WTC11 (cell line): ENCODE results near the gene SVOPL.

Experiments used
- ATF1 ChIP-seq: sonication (generic); formaldehyde crosslinking; IDR thresholded peaks from 2 replicates; pipeline ENCODE4 v1.8.1; 2023; ENCODE audit warnings: mild to moderate bottlenecking, moderate library complexity, missing genetic modification reagents
- CBFB ChIP-seq: sonication (generic); formaldehyde crosslinking; IDR thresholded peaks from 2 replicates; pipeline ENCODE4 v1.8.1; 2022; ENCODE audit warnings: mild to moderate bottlenecking, low read depth, missing genetic modification reagents
- CREM ChIP-seq: sonication (generic); formaldehyde crosslinking; IDR thresholded peaks from 2 replicates; pipeline ENCODE4 v1.8.1; 2022; ENCODE audit warnings: mild to moderate bottlenecking, missing genetic modification reagents, moderate library complexity
- FOXK1 ChIP-seq: sonication (generic); formaldehyde crosslinking; IDR thresholded peaks from 2 replicates; pipeline ENCODE4 v1.8.0; 2022; ENCODE audit warnings: mild to moderate bottlenecking, moderate library complexity, missing genetic modification reagents
- JUN ChIP-seq: sonication (generic); formaldehyde crosslinking; IDR thresholded peaks from 2 replicates; pipeline ENCODE4 v1.8.0; 2023; ENCODE audit warnings: mild to moderate bottlenecking, missing genetic modification reagents
- NFYB ChIP-seq: sonication (generic); formaldehyde crosslinking; conservative IDR thresholded peaks from 2 replicates; pipeline ENCODE4 v1.8.0; 2022; ENCODE audit warnings: low read depth, missing genetic modification reagents
- NR2C2 ChIP-seq: sonication (generic); formaldehyde crosslinking; IDR thresholded peaks from 2 replicates; pipeline ENCODE4 v1.8.0; 2022; ENCODE audit warnings: mild to moderate bottlenecking, missing genetic modification reagents
- PRDM15 ChIP-seq: sonication (generic); formaldehyde crosslinking; IDR thresholded peaks from 2 replicates; pipeline ENCODE4 v1.8.0; 2022; ENCODE audit warnings: missing genetic modification reagents
- TCF7 ChIP-seq: sonication (generic); formaldehyde crosslinking; IDR thresholded peaks from 2 replicates; pipeline ENCODE4 v1.8.0; 2022; ENCODE audit warnings: mild to moderate bottlenecking, low read depth, missing genetic modification reagents, moderate library complexity
- TF ChIP-seq, protein P1 (sequence below): fragments of 200-600 bp; IDR thresholded peaks from 2 replicates; pipeline ENCODE4 v1.8.0; 2022; ENCODE audit warnings: antibody characterized with exemption
- TF ChIP-seq, protein P2 (sequence below): sonication (generic); formaldehyde crosslinking; IDR thresholded peaks from 2 replicates; pipeline ENCODE4 v1.8.0; 2022; ENCODE audit warnings: mild to moderate bottlenecking, missing genetic modification reagents

DNA sequence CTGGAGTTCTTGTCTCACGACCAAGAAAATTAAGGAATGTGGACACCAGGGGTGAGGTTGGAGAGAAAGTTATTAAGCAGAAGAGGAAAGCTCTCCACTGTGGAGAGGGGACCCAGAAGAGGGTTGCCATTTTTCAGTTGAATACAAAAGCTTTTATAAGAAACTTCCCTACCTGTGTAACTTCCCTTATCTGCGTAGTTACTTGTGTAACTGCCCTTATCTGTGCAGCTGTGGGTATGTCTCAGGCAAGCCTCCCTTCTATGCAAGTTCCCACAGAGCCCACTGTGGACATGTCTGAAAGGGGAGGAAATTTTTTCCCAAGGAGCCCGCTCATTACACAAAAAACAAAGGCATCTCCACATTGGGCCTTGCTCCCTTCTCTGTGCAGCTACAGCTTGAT lies 94.9 kb downstream of the SVOPL start:
- TF ChIP-seq NFYB (CRISPR knock-in tag): no peak
- TF ChIP-seq, protein P1, sequence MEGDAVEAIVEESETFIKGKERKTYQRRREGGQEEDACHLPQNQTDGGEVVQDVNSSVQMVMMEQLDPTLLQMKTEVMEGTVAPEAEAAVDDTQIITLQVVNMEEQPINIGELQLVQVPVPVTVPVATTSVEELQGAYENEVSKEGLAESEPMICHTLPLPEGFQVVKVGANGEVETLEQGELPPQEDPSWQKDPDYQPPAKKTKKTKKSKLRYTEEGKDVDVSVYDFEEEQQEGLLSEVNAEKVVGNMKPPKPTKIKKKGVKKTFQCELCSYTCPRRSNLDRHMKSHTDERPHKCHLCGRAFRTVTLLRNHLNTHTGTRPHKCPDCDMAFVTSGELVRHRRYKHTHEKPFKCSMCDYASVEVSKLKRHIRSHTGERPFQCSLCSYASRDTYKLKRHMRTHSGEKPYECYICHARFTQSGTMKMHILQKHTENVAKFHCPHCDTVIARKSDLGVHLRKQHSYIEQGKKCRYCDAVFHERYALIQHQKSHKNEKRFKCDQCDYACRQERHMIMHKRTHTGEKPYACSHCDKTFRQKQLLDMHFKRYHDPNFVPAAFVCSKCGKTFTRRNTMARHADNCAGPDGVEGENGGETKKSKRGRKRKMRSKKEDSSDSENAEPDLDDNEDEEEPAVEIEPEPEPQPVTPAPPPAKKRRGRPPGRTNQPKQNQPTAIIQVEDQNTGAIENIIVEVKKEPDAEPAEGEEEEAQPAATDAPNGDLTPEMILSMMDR: no peak
- TF ChIP-seq, protein P2, sequence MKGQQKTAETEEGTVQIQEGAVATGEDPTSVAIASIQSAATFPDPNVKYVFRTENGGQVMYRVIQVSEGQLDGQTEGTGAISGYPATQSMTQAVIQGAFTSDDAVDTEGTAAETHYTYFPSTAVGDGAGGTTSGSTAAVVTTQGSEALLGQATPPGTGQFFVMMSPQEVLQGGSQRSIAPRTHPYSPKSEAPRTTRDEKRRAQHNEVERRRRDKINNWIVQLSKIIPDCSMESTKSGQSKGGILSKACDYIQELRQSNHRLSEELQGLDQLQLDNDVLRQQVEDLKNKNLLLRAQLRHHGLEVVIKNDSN: no peak
- no peak for TF ChIP-seq JUN (CRISPR knock-in tag)
- no peak for TF ChIP-seq CBFB (CRISPR knock-in tag)
- TF ChIP-seq NR2C2: no peak
- no peak for TF ChIP-seq PRDM15 (CRISPR knock-in tag)
- no peak for TF ChIP-seq TCF7
- TF ChIP-seq CREM (CRISPR knock-in tag): no peak
- no peak for TF ChIP-seq FOXK1 (CRISPR knock-in tag)
- no peak for TF ChIP-seq ATF1 (CRISPR knock-in tag)
